PFSK-1 (cell line): ENCODE measurements around the gene COL4A2.

ENCODE experiments used
- FOXP2 ChIP-seq: optimal IDR thresholded peaks from 2 replicates; pipeline ENCODE3; 2011; ENCODE audit warnings: borderline replicate concordance, control low read depth, inconsistent platforms; ENCODE audit not compliant: insufficient read depth; ENCODE audit errors: extremely low read length, extremely low read depth
- POLR2AphosphoS5 ChIP-seq: IDR thresholded peaks from 2 replicates; pipeline ENCODE4 v1.6.1; 2012; ENCODE audit warnings: low read depth, mild to moderate bottlenecking, control low read depth, low read length, moderate library complexity
- REST ChIP-seq, 2 experiments: IDR thresholded peaks; 2 replicates each; pipeline versions ENCODE4 v1.6.1 to v1.8.0; 2011 to 2012; ENCODE audit warnings: low read depth in 2 of 2, low read length in 2 of 2, control low read depth in 1 of 2, inconsistent platforms in 1 of 2, mild to moderate bottlenecking in 1 of 2, moderate library complexity in 1 of 2; ENCODE audit not compliant: insufficient read depth in 1 of 2
- SIN3A ChIP-seq: IDR thresholded peaks from 2 replicates; pipeline ENCODE4 v1.6.1; 2012; ENCODE audit warnings: mild to moderate bottlenecking, low read length, moderate library complexity, borderline replicate concordance; ENCODE audit not compliant: insufficient read depth
- TAF1 ChIP-seq: IDR thresholded peaks from 2 replicates; pipeline ENCODE4 v1.6.1; 2012; ENCODE audit warnings: low read length, control low read depth, borderline replicate concordance; ENCODE audit not compliant: insufficient read depth

GRCh38 chr13:110486061-110486715, 179.1 kb downstream of the COL4A2 start:
- TF ChIP-seq POLR2AphosphoS5 = no peak
- TF ChIP-seq FOXP2 = no peak
- no peak for TF ChIP-seq TAF1
- TF ChIP-seq SIN3A = no peak
- no peak for TF ChIP-seq REST (IDR thresholded peaks at IDR 0.05; ENCODE audit: insufficient read depth in 1 of 2, low read depth in 2 of 2, low read length in 2 of 2)
